ENCODE data around the gene NFATC2IP. TPM values are rescaled to one million over a fixed set of nuclear protein-coding genes. Genes with fewer than 3 reads are reported as not detected.

The NFATC2IP gene
- total and polyA plus RNA-seq, 2 of the 8 experiments (the other 6 are each of a cell fraction or from before 2014, with no cell fraction given) = 54.4 to 71.5 TPM

- H4K91ac ChIP-seq (replicated peaks; ENCODE audit: insufficient read length, low read length) = no peak overlapping the region
- no peak overlapping the region for H2BK20ac ChIP-seq (ENCODE audit: low read length)
- no peaks in the 10 kb centered on the region for H3K79me1 ChIP-seq (ENCODE audit: low read depth, low read length)
- peaks cover 0 to 2% of the 10 kb centered on the region in 2 experiments for H4K20me1 ChIP-seq (replicated peaks in 1 of 2; ENCODE audit: control insufficient read depth in 1 of 2, insufficient read depth in 2 of 2, low read length in 2 of 2)
- H3K14ac ChIP-seq (ENCODE audit: insufficient read length) = no peak overlapping the region
- no peak overlapping the region for H4K8ac ChIP-seq (ENCODE audit: extremely low read depth, insufficient read depth, low read length)
- H2AK5ac ChIP-seq (ENCODE audit: low read depth, low read length) = no peak overlapping the region
- no peaks in the 10 kb centered on the region; a peak in 1 of 8 replicates for H3K36me3 ChIP-seq (ENCODE audit: control insufficient read depth in 2 of 4, insufficient read depth in 4 of 4, low read length in 3 of 4)
- POLR2A ChIA-PET (ENCODE audit: partially characterized antibody) = interaction anchor here (0.6 to 1.4 kb wide), 4 partner anchors 9 to 22 kb away, joined by 3 to 4 read pairs (median 3); no protein-coding TSS in a partner anchor
- no peaks in the 10 kb centered on the region for H3K4me1 ChIP-seq (replicated peaks in 1 of 4; ENCODE audit: control insufficient read depth in 3 of 4, insufficient read depth in 4 of 4, low read length in 3 of 4)
- H3K4me2 ChIP-seq (ENCODE audit: insufficient read depth in 1 of 2, low read depth in 2 of 2, low read length in 2 of 2) = no peak overlapping the region
- 89% methylated on average over 13 of the region's 14 CpGs; no CpG with 5 or more reads in 1 of the 2 experiments for WGBS, 2 experiments (ENCODE audit: extremely low coverage in 1 of 2, insufficient coverage in 1 of 2, insufficient read length in 1 of 2, insufficient replicate concordance in 2 of 2, low coverage in 1 of 2, low lambda C conversion rate in 2 of 2, missing lambda C conversion rate in 1 of 2)
- DNase-seq (ENCODE audit: low read depth in 1 of 2, low spot score in 2 of 2) (no peak), FAIRE-seq (no peak)
- no peak overlapping the region for H2BK15ac ChIP-seq (ENCODE audit: low read length)
- no peaks in the 10 kb centered on the region for H3K23me2 ChIP-seq (ENCODE audit: low read depth, low read length)
- H4K5ac ChIP-seq (ENCODE audit: insufficient read length, low read depth, low read length) = no peak overlapping the region
- no peaks in the 10 kb centered on the region for H3K9me3 ChIP-seq (ENCODE audit: insufficient read depth in 2 of 2, low read depth in 1 of 2, low read length in 1 of 2)
- H3K18ac ChIP-seq (ENCODE audit: extremely low read depth, low read length) = no peak overlapping the region
- H2BK5ac ChIP-seq (ENCODE audit: low read depth, low read length) = no peak overlapping the region
- no peaks in the 10 kb centered on the region for H3K79me2 ChIP-seq (ENCODE audit: control insufficient read depth in 1 of 2, insufficient read depth in 2 of 2, low read length in 2 of 2)
- no peak overlapping the region for H3K23ac ChIP-seq (ENCODE audit: insufficient read length)
- CTCF ChIA-PET (ENCODE audit: partially characterized antibody) = interaction anchor here (1.3 to 3.5 kb wide), 3 partner anchors 8 to 16 kb away, joined by 4 to 25 read pairs (median 13); no protein-coding TSS in a partner anchor
- no peak overlapping the region for H3K27ac ChIP-seq (ENCODE audit: low read depth, low read length)
- H2AFZ ChIP-seq (ENCODE audit: low read length) = no peak overlapping the region
- H3K56ac ChIP-seq (replicated peaks; ENCODE audit: insufficient read length, low read depth, low read length) = no peak overlapping the region
- no peaks in the 10 kb centered on the region for H3K27me3 ChIP-seq (replicated peaks in 1 of 4; ENCODE audit: control insufficient read depth in 3 of 4, extremely low read depth in 1 of 4, insufficient read depth in 3 of 4, low read length in 3 of 4)
- no peak overlapping the region for H3K4me3 ChIP-seq (ENCODE audit: extremely low read depth in 1 of 4, insufficient read depth in 2 of 4, low read depth in 3 of 4, low read length in 4 of 4)
- H3K4ac ChIP-seq (replicated peaks; ENCODE audit: insufficient read length, low read depth, low read length) = no peak overlapping the region
- H3K9ac ChIP-seq (replicated peaks in 1 of 4; ENCODE audit: extremely low read depth in 1 of 4, low read depth in 3 of 4, low read length in 3 of 4) = no peak overlapping the region
- H2BK12ac ChIP-seq (ENCODE audit: low read depth, low read length) = no peak overlapping the region
- H2BK120ac ChIP-seq (replicated peaks; ENCODE audit: low read depth, low read length) = no peak overlapping the region
- no peak for TF ChIP-seq GTF2F1 (IDR thresholded peaks at IDR 0.05; ENCODE audit: borderline replicate concordance, low read depth, low read length)
- TF ChIP-seq SIN3A (conservative IDR thresholded peaks at IDR 0.05 in 1 of 2, IDR thresholded peaks at IDR 0.05 in 1 of 2; ENCODE audit: low read depth in 1 of 2, low read length in 2 of 2) = no peak
- TF ChIP-seq JUND (IDR thresholded peaks at IDR 0.05; ENCODE audit: low read length) = no peak
- TF ChIP-seq, protein P1, sequence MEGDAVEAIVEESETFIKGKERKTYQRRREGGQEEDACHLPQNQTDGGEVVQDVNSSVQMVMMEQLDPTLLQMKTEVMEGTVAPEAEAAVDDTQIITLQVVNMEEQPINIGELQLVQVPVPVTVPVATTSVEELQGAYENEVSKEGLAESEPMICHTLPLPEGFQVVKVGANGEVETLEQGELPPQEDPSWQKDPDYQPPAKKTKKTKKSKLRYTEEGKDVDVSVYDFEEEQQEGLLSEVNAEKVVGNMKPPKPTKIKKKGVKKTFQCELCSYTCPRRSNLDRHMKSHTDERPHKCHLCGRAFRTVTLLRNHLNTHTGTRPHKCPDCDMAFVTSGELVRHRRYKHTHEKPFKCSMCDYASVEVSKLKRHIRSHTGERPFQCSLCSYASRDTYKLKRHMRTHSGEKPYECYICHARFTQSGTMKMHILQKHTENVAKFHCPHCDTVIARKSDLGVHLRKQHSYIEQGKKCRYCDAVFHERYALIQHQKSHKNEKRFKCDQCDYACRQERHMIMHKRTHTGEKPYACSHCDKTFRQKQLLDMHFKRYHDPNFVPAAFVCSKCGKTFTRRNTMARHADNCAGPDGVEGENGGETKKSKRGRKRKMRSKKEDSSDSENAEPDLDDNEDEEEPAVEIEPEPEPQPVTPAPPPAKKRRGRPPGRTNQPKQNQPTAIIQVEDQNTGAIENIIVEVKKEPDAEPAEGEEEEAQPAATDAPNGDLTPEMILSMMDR (IDR thresholded peaks at IDR 0.05; ENCODE audit: control extremely low read depth in 1 of 3, insufficient read depth in 1 of 3, low read depth in 1 of 3, low read length in 3 of 3) = no peak
- TF ChIP-seq SUZ12 (IDR thresholded peaks at IDR 0.05; ENCODE audit: low read length) = no peak
- no peak for TF ChIP-seq KDM4A (IDR thresholded peaks at IDR 0.05; ENCODE audit: low read depth, low read length, severe bottlenecking)
- TF ChIP-seq, protein P2, sequence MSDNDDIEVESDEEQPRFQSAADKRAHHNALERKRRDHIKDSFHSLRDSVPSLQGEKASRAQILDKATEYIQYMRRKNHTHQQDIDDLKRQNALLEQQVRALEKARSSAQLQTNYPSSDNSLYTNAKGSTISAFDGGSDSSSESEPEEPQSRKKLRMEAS (IDR thresholded peaks at IDR 0.05) = no peak
- no peak for TF ChIP-seq SP2 (IDR thresholded peaks at IDR 0.05; ENCODE audit: low read length)
- TF ChIP-seq, protein P3, sequence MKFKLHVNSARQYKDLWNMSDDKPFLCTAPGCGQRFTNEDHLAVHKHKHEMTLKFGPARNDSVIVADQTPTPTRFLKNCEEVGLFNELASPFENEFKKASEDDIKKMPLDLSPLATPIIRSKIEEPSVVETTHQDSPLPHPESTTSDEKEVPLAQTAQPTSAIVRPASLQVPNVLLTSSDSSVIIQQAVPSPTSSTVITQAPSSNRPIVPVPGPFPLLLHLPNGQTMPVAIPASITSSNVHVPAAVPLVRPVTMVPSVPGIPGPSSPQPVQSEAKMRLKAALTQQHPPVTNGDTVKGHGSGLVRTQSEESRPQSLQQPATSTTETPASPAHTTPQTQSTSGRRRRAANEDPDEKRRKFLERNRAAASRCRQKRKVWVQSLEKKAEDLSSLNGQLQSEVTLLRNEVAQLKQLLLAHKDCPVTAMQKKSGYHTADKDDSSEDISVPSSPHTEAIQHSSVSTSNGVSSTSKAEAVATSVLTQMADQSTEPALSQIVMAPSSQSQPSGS (IDR thresholded peaks at IDR 0.05; ENCODE audit: low read length) = no peak
Observed at GRCh38 chr16:28989363-28989762, 38.6 kb downstream of the NFATC2IP start.

Measured in H1 (cell line).